Activated B cell treated with CpG ODN at 0.5 μM for 24 hours (primary cell): Measurements from ENCODE around the gene ATP1B2. TPM values are rescaled to one million over a fixed set of nuclear protein-coding genes. Genes with fewer than 3 reads are reported as not detected.
"Not testable (repeated sequence)": the region's sequence is repeated elsewhere in the genome, so short reads cannot be mapped to it uniquely, and the experiment has no call there.

ENCODE experiments used
- ATAC-seq: fragments of 200-7000 bp; cut with Tn5 transposase; one replicate; pipeline ENCODE4 v1.10.0; 2021; ENCODE audit warnings: low read depth, mild to moderate bottlenecking, moderate library complexity
- CTCF ChIA-PET: fragments of 350-600 bp; sonication (Branson Sonifier 250); formaldehyde crosslinking; loops from one replicate; lab custom pipeline; 2021; ENCODE audit warnings: antibody characterized with exemption; lab: Charles Lee
- POLR2A ChIA-PET: fragments of 350-600 bp; sonication (Branson Sonifier 250); formaldehyde crosslinking; loops from one replicate; lab custom pipeline; 2021; ENCODE audit warnings: antibody characterized with exemption; lab: Charles Lee
- DNase-seq: peaks from one replicate; pipeline ENCODE4 v3.0.0; 2022
- H3K27ac Mint-ChIP-seq: one replicate; pipeline ENCODE4 v1.8.0; 2020; ENCODE audit warnings: mixed read lengths
- H3K27me3 Mint-ChIP-seq: one replicate; pipeline ENCODE4 v1.8.0; 2021; ENCODE audit warnings: mixed read lengths
- H3K36me3 Mint-ChIP-seq: one replicate; pipeline ENCODE4 v1.8.0; 2021; ENCODE audit warnings: low read depth, mixed read lengths
- H3K4me1 Mint-ChIP-seq: one replicate; pipeline ENCODE4 v1.8.0; 2021; ENCODE audit warnings: mixed read lengths
- H3K4me3 Mint-ChIP-seq: one replicate; pipeline ENCODE4 v1.8.0; 2020; ENCODE audit warnings: mild to moderate bottlenecking, mixed read lengths
- H3K9me3 Mint-ChIP-seq: one replicate; pipeline ENCODE4 v1.8.0; 2020; ENCODE audit warnings: mixed read lengths
- CTCF ChIP-seq: fragments of 200-600 bp; IDR thresholded peaks from one replicate; pipeline ENCODE4 v1.8.0; 2022; ENCODE audit warnings: antibody characterized with exemption, mild to moderate bottlenecking
- intact Hi-C: fragments of 100-400 bp; cut with micrococcal nuclease; formaldehyde crosslinking; loops from one replicate; pipeline ENCODE4 v1.15.1; 2024
- total RNA-seq: library from RNA; stranded (reverse); gene quantifications from 2 replicates; pipeline ENCODE4 v1.2.3, GENCODE V29; 2022

The ATP1B2 gene
- total RNA-seq, 1 donor from 2014 or later: not detected

GRCh38 chr17:7632492-7632894 lies 18.2 kb upstream of the ATP1B2 start:
- H3K4me3 Mint-ChIP-seq: no peak overlapping the region
- intact Hi-C loops: loop anchor here (1.0 kb wide), 1 partner anchor 56 kb away; the partner anchor contains the start of gene WRAP53
- H3K27me3 Mint-ChIP-seq: no peaks in the 10 kb centered on the region
- POLR2A ChIA-PET: interaction anchor here (0.6 to 1.7 kb wide), 3 partner anchors 12 to 54 kb away, joined by 3 to 21 read pairs (median 5); partner anchors contain the start of genes ATP1B2, TP53 and WRAP53
- DNase-seq (no peak), ATAC-seq (peak; percentile 22)
- H3K27ac Mint-ChIP-seq: no peak overlapping the region
- H3K4me1 Mint-ChIP-seq: peaks cover 3% of the 10 kb centered on the region
- TF ChIP-seq CTCF: no peak
- no peaks in the 10 kb centered on the region for H3K36me3 Mint-ChIP-seq
- no peaks in the 10 kb centered on the region for H3K9me3 Mint-ChIP-seq
- CTCF ChIA-PET: interaction anchor here (0.9 to 4.9 kb wide), 5 partner anchors 18 to 112 kb away, joined by 3 to 40 read pairs (median 4); partner anchors contain the start of genes ATP1B2, TP53 and WRAP53

- intact Hi-C loops: no loop called here
- no peak for TF ChIP-seq CTCF
- POLR2A ChIA-PET: interaction anchor here (1.0 to 1.7 kb wide), 2 partner anchors 13 to 54 kb away, joined by 3 to 21 read pairs; partner anchors contain the start of genes TP53 and WRAP53
Measured at GRCh38 chr17:7633093-7633492, 17.6 kb upstream of the ATP1B2 start.

GRCh38 chr17:7634384-7634783 lies 16.3 kb upstream of the ATP1B2 start:
- CTCF ChIA-PET: interaction anchor here (4.9 kb wide), 1 partner anchor 53 kb away, joined by 40 read pairs; the partner anchor contains the start of genes TP53 and WRAP53
- H3K27ac Mint-ChIP-seq: no peak overlapping the region
- H3K4me3 Mint-ChIP-seq: no peak overlapping the region
- no peaks in the 10 kb centered on the region for H3K9me3 Mint-ChIP-seq
- H3K36me3 Mint-ChIP-seq: no peaks in the 10 kb centered on the region
- no peak for TF ChIP-seq CTCF
- intact Hi-C loops: no loop called here
- POLR2A ChIA-PET: interaction anchor here (0.8 kb wide), 1 partner anchor 54 kb away, joined by 3 read pairs; the partner anchor contains the start of gene WRAP53
- H3K27me3 Mint-ChIP-seq: no peaks in the 10 kb centered on the region
- no peaks in the 10 kb centered on the region for H3K4me1 Mint-ChIP-seq
- DNase-seq (no peak), ATAC-seq (no peak)

More at GRCh38 chr17:7633093-7633492, 17.6 kb upstream of the ATP1B2 start:
- H3K27me3 Mint-ChIP-seq: no peaks in the 10 kb centered on the region
- no peak overlapping the region for H3K4me3 Mint-ChIP-seq
- no peak overlapping the region for H3K27ac Mint-ChIP-seq
- CTCF ChIA-PET: interaction anchor here (1.0 to 4.9 kb wide), 4 partner anchors 18 to 111 kb away, joined by 3 to 40 read pairs (median 6); partner anchors contain the start of genes ATP1B2, TP53 and WRAP53
- no peak for DNase-seq
- no peaks in the 10 kb centered on the region for H3K36me3 Mint-ChIP-seq
- no peak for ATAC-seq
- H3K9me3 Mint-ChIP-seq: no peaks in the 10 kb centered on the region
- H3K4me1 Mint-ChIP-seq: no peaks in the 10 kb centered on the region

GRCh38 chr17:7636163-7636562 lies 14.6 kb upstream of the ATP1B2 start:
- Mint-ChIP-seq H3K4me1 (no peaks in the 10 kb centered on the region), H3K36me3 (no peaks in the 10 kb centered on the region), H3K4me3 (no peak overlapping the region), H3K27me3 (no peaks in the 10 kb centered on the region), H3K9me3 (no peaks in the 10 kb centered on the region), H3K27ac (no peak overlapping the region)
- POLR2A ChIA-PET: no interaction called here
- no peak for TF ChIP-seq CTCF
- intact Hi-C loops: no loop called here
- CTCF ChIA-PET: no interaction called here
- DNase-seq: no peak
- ATAC-seq: no peak

- ChIA-PET CTCF (no interaction called here), POLR2A (no interaction called here)
- TF ChIP-seq CTCF: no peak
- Mint-ChIP-seq H3K27me3 (peaks cover 6% of the 10 kb centered on the region), H3K9me3 (no peaks in the 10 kb centered on the region), H3K4me1 (peaks cover 5% of the 10 kb centered on the region), H3K27ac (no peak overlapping the region), H3K36me3 (no peaks in the 10 kb centered on the region), H3K4me3 (no peak overlapping the region)
- ATAC-seq (no peak), DNase-seq (no peak)
- intact Hi-C loops: no loop called here
Measured at GRCh38 chr17:7640783-7641182, 9.9 kb upstream of the ATP1B2 start.

- H3K36me3 Mint-ChIP-seq, H3K27ac Mint-ChIP-seq, intact Hi-C loops, H3K4me3 Mint-ChIP-seq, CTCF ChIA-PET, H3K4me1 Mint-ChIP-seq, ATAC-seq, H3K9me3 Mint-ChIP-seq, DNase-seq: not testable (repeated sequence)
- POLR2A ChIA-PET: interaction anchor here (0.7 kb wide), 1 partner anchor 44 kb away, joined by 3 read pairs; no protein-coding TSS in a partner anchor
- peaks cover 12% of the 10 kb centered on the region for H3K27me3 Mint-ChIP-seq
Measured at GRCh38 chr17:7641635-7642034, 9.1 kb upstream of the ATP1B2 start.
